ENCODE data around the gene ZFP62.

- TF ChIP-seq POLR2A (IDR thresholded peaks at IDR 0.05; ENCODE audit: low read depth, low read length) (peak; percentile 34; the same call in 1 of the 2 replicates), CTCF (conservative IDR thresholded peaks at IDR 0.05; ENCODE audit: low read depth, low read length) (no peak), RAD21 (IDR thresholded peaks at IDR 0.05; ENCODE audit: low read length) (no peak; the same call in 1 of the 2 replicates), ELK1 (IDR thresholded peaks at IDR 0.05; ENCODE audit: borderline replicate concordance, low read depth, low read length) (no peak), SMC3 (IDR thresholded peaks at IDR 0.05; ENCODE audit: low read depth, low read length) (no peak), USF2 (IDR thresholded peaks at IDR 0.05; ENCODE audit: low read depth, low read length) (no peak; the same call in 1 of the 2 replicates), NFE2L2 (IDR thresholded peaks at IDR 0.05; ENCODE audit: low read depth, low read length) (no peak), CEBPB (IDR thresholded peaks at IDR 0.05; ENCODE audit: low read depth, low read length) (peak; percentile 83), RFX5 (IDR thresholded peaks at IDR 0.05; ENCODE audit: low read depth, low read length) (no peak)
Observed at GRCh38 chr5:180799902-180800801, 60.9 kb downstream of the ZFP62 start.

Data from IMR-90 (cell line).